Liver (tissue), 9 donors: ENCODE results near the gene ARHGAP23. TPM values are rescaled to one million over a fixed set of nuclear protein-coding genes. Genes with fewer than 3 reads are reported as not detected.

Experiments used
- DNase-seq: peaks from one replicate; pipeline ENCODE4 v3.0.0-alpha.2; 2017; ENCODE audit warnings: low spot score
- H3K27ac ChIP-seq, 2 donors: one replicate each; pipeline ENCODE4 v1.7.0; 2013; ENCODE audit warnings: inconsistent platforms in 2 of 2, low read length in 2 of 2, control low read depth in 1 of 2, low read depth in 1 of 2, mild to moderate bottlenecking in 1 of 2
- H3K27me3 ChIP-seq, 4 donors: one replicate each; pipeline versions ENCODE4 v1.6.1 to v1.7.0; 2013; ENCODE audit warnings: low read length in 3 of 4, inconsistent platforms in 1 of 4, mild to moderate bottlenecking in 1 of 4, moderate library complexity in 1 of 4; ENCODE audit not compliant: control insufficient read depth in 4 of 4, insufficient read depth in 4 of 4
- H3K36me3 ChIP-seq, 4 donors: one replicate each; pipeline versions ENCODE4 v1.6.1 to v1.7.0; 2013; ENCODE audit warnings: low read length in 3 of 4, mild to moderate bottlenecking in 3 of 4, low read depth in 1 of 4, moderate library complexity in 1 of 4; ENCODE audit not compliant: control insufficient read depth in 4 of 4, insufficient read depth in 3 of 4
- H3K4me1 ChIP-seq, 4 donors: one replicate each; pipeline versions ENCODE4 v1.6.1 to v1.7.0; 2013; ENCODE audit warnings: low read length in 3 of 4, mild to moderate bottlenecking in 3 of 4, moderate library complexity in 1 of 4; ENCODE audit not compliant: control insufficient read depth in 4 of 4, insufficient read depth in 4 of 4
- H3K4me3 ChIP-seq, 3 donors: one replicate each; pipeline versions ENCODE4 v1.6.1 to v1.7.0; 2013; ENCODE audit warnings: low read length in 3 of 3, control low read depth in 1 of 3, low read depth in 1 of 3, mild to moderate bottlenecking in 1 of 3
- H3K9ac ChIP-seq, 2 donors: one replicate each; pipeline ENCODE4 v1.7.0; 2013; ENCODE audit warnings: low read length in 2 of 2, mild to moderate bottlenecking in 2 of 2, moderate library complexity in 2 of 2, control low read depth in 1 of 2, low read depth in 1 of 2
- H3K9me3 ChIP-seq, 4 donors: one replicate each; pipeline versions ENCODE4 v1.6.1 to v1.7.0; 2013; ENCODE audit warnings: low read length in 3 of 4; ENCODE audit not compliant: control insufficient read depth in 4 of 4
- ATF3 ChIP-seq: IDR thresholded peaks from 2 replicates; pipeline ENCODE4 v1.6.1; 2016; ENCODE audit warnings: antibody characterized with exemption
- CTCF ChIP-seq: fragments of 150-350 bp; IDR thresholded peaks from 2 replicates; pipeline ENCODE4 v1.5.1; 2017; ENCODE audit warnings: improper control_type of control experiment, low read depth, low read length; ENCODE audit not compliant: missing input control
- FOXA1 ChIP-seq: IDR thresholded peaks from 2 replicates; pipeline ENCODE4 v1.6.1; 2016; ENCODE audit warnings: antibody characterized with exemption
- FOXA2 ChIP-seq: IDR thresholded peaks from 2 replicates; pipeline ENCODE4 v1.6.1; 2016; ENCODE audit warnings: antibody characterized with exemption
- GABPA ChIP-seq, 2 donors: IDR thresholded peaks in 1 of 2; conservative IDR thresholded peaks in 1 of 2; 2 replicates each; pipeline ENCODE4 v1.6.1; 2016; ENCODE audit warnings: antibody characterized with exemption in 2 of 2, mild to moderate bottlenecking in 1 of 2, moderate library complexity in 1 of 2
- HNF4A ChIP-seq, 2 donors: conservative IDR thresholded peaks; 2 replicates each; pipeline ENCODE4 v1.6.1; 2016; ENCODE audit warnings: antibody characterized with exemption in 2 of 2, mild to moderate bottlenecking in 2 of 2
- HNF4G ChIP-seq: IDR thresholded peaks from 2 replicates; pipeline ENCODE4 v1.6.1; 2016; ENCODE audit warnings: antibody characterized with exemption
- JUND ChIP-seq, 2 donors: IDR thresholded peaks; 2 replicates each; pipeline ENCODE4 v1.6.1; 2016; ENCODE audit warnings: antibody characterized with exemption in 2 of 2
- NR2F2 ChIP-seq: IDR thresholded peaks from 2 replicates; pipeline ENCODE4 v1.6.1; 2016; ENCODE audit warnings: antibody characterized with exemption
- REST ChIP-seq: IDR thresholded peaks from 2 replicates; pipeline ENCODE4 v1.6.1; 2016; ENCODE audit warnings: antibody characterized with exemption, mild to moderate bottlenecking
- RXRA ChIP-seq, 2 donors: IDR thresholded peaks; 2 replicates each; pipeline ENCODE4 v1.6.1; 2017 to 2018; ENCODE audit warnings: antibody characterized with exemption in 2 of 2, mild to moderate bottlenecking in 1 of 2
- SP1 ChIP-seq: IDR thresholded peaks from 2 replicates; pipeline ENCODE4 v1.6.1; 2018; ENCODE audit warnings: antibody characterized with exemption, mild to moderate bottlenecking
- TAF1 ChIP-seq: conservative IDR thresholded peaks from 2 replicates; pipeline ENCODE4 v1.6.1; 2016; ENCODE audit warnings: antibody characterized with exemption, mild to moderate bottlenecking
- YY1 ChIP-seq: IDR thresholded peaks from 2 replicates; pipeline ENCODE4 v1.6.1; 2016; ENCODE audit warnings: antibody characterized with exemption, mild to moderate bottlenecking
- ZBTB33 ChIP-seq: IDR thresholded peaks from 2 replicates; pipeline ENCODE4 v1.6.1; 2016; ENCODE audit warnings: antibody characterized with exemption
- WGBS: extraction: QIAGEN DNeasy Blood & Tissue Kit; methylation state at CpG from one replicate; pipeline ENCODE4 v1.1.7; 2013; 5-methylcytosine and 5-hydroxymethylcytosine counted together
- polyA plus RNA-seq, 2 donors: library from polyadenylated mRNA; stranded (reverse) in 1 of 2; unstranded in 1 of 2; fragments of 200-250 nt in 1 of 2; fragments of >200 nt in 1 of 2; fragmentation: Nextera tagmentation in 1 of 2; extraction: Ambion mirVana in 1 of 2; gene quantifications; one replicate each; pipeline versions ENCODE4 v1.2.1 to v1.2.3, GENCODE V29; 2013 to 2015
- total RNA-seq, 2 donors: library from RNA; depleted of rRNA; stranded (reverse); fragments of >200 nt; gene quantifications; one replicate each; pipeline ENCODE4 v1.2.3, GENCODE V29; 2014
- donor health status: healthy.
- donor health status: healthy.
- donor health status: healthy.
- donor health status: healthy.
- donor health status: healthy.

The ARHGAP23 gene
- total and polyA plus RNA-seq, 4 donors, result 0.28 to 31.8 (median 4.6) TPM

- Histone ChIP-seq H3K36me3 (no peaks in the 10 kb centered on the region), H3K27ac (no peak overlapping the region), H3K9ac (no peak overlapping the region), H3K4me3 (no peak overlapping the region), H3K9me3 (no peaks in the 10 kb centered on the region), H3K4me1 (peaks cover 6 to 11% (median 7%) of the 10 kb centered on the region in 4 donors), H3K27me3 (no peaks in the 10 kb centered on the region)
- DNase-seq, result no peak
- TF ChIP-seq HNF4G (no peak), REST (no peak), CTCF (no peak), SP1 (no peak), YY1 (no peak), HNF4A (conservative IDR thresholded peaks at IDR 0.05) (no peak), JUND (IDR thresholded peaks at IDR 0.05) (no peak), ZBTB33 (no peak), FOXA1 (no peak), NR2F2 (no peak), GABPA (IDR thresholded peaks at IDR 0.05 in 1 of 2, conservative IDR thresholded peaks at IDR 0.05 in 1 of 2) (no peak), TAF1 (no peak), RXRA (IDR thresholded peaks at IDR 0.05) (no peak), FOXA2 (no peak)
- 88% methylated on average over 10 of the region's 10 CpGs for WGBS
Observed at GRCh38 chr17:38431346-38432145, 3.3 kb downstream of the ARHGAP23 start.

- H3K9ac ChIP-seq, result no peak overlapping the region
- DNase-seq, result no peak
- H3K4me3 ChIP-seq, result no peak overlapping the region
- no peak overlapping the region for H3K27ac ChIP-seq
- H3K4me1 ChIP-seq, result no peaks in the 10 kb centered on the region
- no peaks in the 10 kb centered on the region for H3K36me3 ChIP-seq
- 91% methylated on average over 21 of the region's 21 CpGs for WGBS
- no peaks in the 10 kb centered on the region for H3K27me3 ChIP-seq
- H3K9me3 ChIP-seq, result no peaks in the 10 kb centered on the region
- TF ChIP-seq ATF3 (no peak), YY1 (no peak), HNF4A (conservative IDR thresholded peaks at IDR 0.05) (no peak), GABPA (IDR thresholded peaks at IDR 0.05 in 1 of 2, conservative IDR thresholded peaks at IDR 0.05 in 1 of 2) (no peak), JUND (IDR thresholded peaks at IDR 0.05) (no peak), TAF1 (no peak), NR2F2 (no peak), CTCF (no peak)
Observed at GRCh38 chr17:38434178-38434665, 6.0 kb downstream of the ARHGAP23 start.
